IPS DF 4.7 (cell line): ENCODE results near the gene SH3BGRL3.
"Not testable (repeated sequence)": the region's sequence is repeated elsewhere in the genome, so short reads cannot be mapped to it uniquely, and the experiment has no call there.

Source experiments
- DNase-seq: peaks from one replicate; pipeline ENCODE4 v3.0.0-alpha.2; 2013; ENCODE audit warnings: low spot score; ENCODE audit errors: extremely low read depth

The SH3BGRL3 gene

GRCh38 chr1:26315874-26316850, 36.3 kb downstream of the SH3BGRL3 start:
- DNase-seq: no peak

- DNase-seq: no peak
Observed at GRCh38 chr1:26317146-26317545, 37.3 kb downstream of the SH3BGRL3 start.

DNA sequence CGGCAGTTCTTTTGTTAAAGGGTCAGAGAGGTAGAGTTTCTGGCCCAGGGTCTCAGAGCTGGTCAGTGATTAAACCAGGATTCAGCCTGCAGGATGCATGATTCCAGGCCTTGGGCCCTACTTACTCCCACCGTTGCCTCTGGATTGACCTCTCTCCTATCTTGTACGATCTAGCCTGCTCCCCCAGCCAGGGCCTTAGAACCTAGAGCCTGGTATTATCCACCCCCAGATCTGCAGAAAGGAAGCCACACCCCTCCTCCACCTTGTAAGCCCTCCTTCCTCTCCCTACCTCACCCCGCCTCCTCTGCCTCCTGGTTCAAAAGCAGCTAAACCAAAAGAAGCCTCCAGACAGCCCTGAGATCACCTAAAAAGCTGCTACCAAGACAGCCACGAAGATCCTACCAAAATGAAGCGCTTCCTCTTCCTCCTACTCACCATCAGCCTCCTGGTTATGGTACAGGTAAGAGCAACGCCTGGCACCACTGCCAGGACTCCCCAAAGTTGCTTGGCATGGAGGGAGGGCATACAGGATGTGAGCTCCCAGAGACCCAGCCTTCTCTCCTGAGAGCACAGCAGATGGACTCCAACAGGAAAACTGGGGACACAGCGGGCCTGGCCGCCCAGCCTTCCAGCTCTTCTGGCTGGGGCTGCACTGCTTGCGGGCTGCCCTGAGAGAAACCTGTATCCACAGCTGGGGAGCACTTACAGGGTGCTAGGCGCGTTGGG, 37.9 kb downstream of the SH3BGRL3 start, which contains the start of gene CD52:
Gene CD52, plus strand, starts transcription at position 347 of the 726 bp plus-strand sequence. Its CDS starts 60 bp downstream, at position 407.
- no peak for DNase-seq

DNA sequence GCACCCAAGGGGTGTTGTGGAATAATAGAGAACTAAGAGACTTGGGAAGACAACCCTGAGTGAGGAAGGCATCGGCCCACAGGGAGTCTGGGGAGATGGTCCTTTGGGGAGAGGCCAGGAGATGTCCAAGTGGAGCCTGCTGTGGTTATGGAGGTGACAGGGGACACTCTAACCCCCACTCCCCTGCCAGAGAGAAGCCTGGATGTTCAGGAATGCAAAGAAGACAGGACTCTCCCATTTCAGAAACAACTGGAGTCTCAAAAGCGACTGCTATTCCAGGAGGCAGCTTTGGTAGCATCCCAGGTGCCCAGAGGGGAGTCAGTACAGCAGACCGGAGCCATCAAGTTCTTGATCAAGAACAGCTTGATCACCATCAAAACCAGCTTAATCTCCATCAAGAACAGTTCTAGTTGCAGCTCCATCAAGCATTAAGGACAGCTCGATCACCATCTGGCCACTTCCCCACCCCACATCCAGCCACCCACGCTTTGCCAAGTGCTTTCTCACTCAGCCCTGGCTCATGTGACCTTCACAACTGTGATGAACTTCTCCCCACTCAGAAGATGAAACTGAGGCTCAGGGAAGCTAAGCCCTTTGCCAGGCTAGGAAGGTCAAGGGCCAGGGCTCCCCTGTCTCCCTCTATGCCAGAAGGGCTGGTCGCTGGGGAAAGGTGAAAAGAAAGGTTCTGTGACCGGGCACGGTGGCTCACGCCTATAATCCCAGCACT, 38.6 kb downstream of the SH3BGRL3 start:
- DNase-seq: no peak

DNA sequence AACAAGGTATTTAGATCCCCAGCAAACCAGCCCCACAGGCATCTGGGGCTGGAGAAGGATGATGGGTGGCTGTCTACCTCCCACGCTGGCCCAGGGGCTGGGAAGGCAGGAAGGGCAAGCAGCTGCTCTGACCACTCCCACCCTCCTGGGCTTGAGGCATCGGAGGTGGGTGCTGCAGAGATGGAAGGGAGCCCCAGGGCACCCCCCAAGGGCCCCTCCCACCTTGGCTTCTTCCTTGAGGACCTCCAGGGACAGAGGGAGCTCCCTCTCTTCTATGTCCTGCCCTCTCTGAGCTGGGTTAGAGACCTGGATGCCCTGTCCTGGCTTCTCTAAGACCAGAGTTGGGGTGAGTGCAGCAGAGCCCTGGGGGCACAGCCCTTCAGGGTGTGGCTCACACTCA, 41.0 kb downstream of the SH3BGRL3 start:
- no peak for DNase-seq

GRCh38 chr1:26321315-26322041, 41.6 kb downstream of the SH3BGRL3 start:
- no peak for DNase-seq

GRCh38 chr1:26322042-26322331, 42.1 kb downstream of the SH3BGRL3 start:
- DNase-seq: no peak

GRCh38 chr1:26323382-26323781, 43.5 kb downstream of the SH3BGRL3 start:
- no peak for DNase-seq

DNA sequence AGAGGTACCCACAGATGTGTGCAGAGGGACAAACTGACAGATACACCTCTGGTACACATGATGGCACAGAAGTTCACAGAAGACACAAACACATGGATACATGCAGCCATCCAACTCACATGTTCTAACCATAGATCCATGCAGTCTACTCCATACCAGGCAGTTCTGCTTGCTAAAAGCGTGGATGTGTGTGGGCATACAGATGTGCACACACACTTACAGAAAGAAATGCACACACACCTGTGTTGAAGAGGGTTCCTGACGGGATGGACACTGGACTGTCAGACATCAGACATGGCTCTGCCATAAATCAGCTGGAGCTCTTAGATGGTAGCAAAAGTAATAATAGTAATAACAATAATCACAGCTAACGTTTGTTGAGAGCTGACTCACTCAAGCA, 44.7 kb downstream of the SH3BGRL3 start:
- no peak for DNase-seq

DNA sequence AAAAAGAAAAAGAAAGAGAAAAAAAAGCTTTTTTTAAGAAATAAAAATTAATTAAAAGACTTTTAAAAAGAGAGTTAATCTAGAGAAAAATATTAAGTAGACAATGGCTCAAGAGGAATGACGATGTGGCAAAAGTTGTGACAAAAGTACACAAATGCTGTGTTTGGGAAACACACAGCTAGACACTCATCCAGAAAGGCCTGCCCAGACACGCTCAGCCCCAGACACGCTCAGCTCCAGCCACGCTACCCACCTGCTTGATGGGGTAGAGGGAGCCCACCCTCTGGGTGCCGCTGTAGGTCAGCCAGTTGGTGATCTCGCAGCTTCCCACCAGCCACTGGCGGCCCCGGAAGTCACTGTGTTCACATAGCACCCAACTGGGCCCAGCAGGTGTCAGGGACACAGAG, 48.1 kb downstream of the SH3BGRL3 start:
- no peak for DNase-seq

GRCh38 chr1:26328597-26328996, 48.7 kb downstream of the SH3BGRL3 start:
- DNase-seq: no peak

GRCh38 chr1:26329380-26329779, 49.5 kb downstream of the SH3BGRL3 start:
- not testable (repeated sequence) for DNase-seq

GRCh38 chr1:26330276-26330675, 50.4 kb downstream of the SH3BGRL3 start:
- no peak for DNase-seq
